Mesenchymal stem cell (in vitro differentiated cells and primary cell): ENCODE measurements around the gene EIF2D.
"Not testable (repeated sequence)": the region's sequence is repeated elsewhere in the genome, so short reads cannot be mapped to it uniquely, and the experiment has no call there.

Experiments
- DNase-seq: peaks from one replicate; pipeline ENCODE4 v3.0.0-alpha.2; 2013
- H2AFZ ChIP-seq: one replicate; pipeline ENCODE4 v1.6.1; 2013; ENCODE audit warnings: low read depth, mild to moderate bottlenecking, control low read depth, inconsistent platforms, low read length, moderate library complexity
- H2AK5ac ChIP-seq: 2 replicates; pipeline ENCODE4 v1.6.1; 2013; ENCODE audit warnings: low read length, moderate library complexity, mild to moderate bottlenecking, inconsistent platforms; ENCODE audit not compliant: severe bottlenecking
- H2BK120ac ChIP-seq: one replicate; pipeline ENCODE4 v1.6.1; 2013; ENCODE audit warnings: low read depth, mild to moderate bottlenecking, inconsistent platforms, low read length, moderate library complexity
- H2BK12ac ChIP-seq, 2 experiments: one replicate each; pipeline ENCODE4 v1.6.1; 2013; ENCODE audit warnings: inconsistent platforms in 2 of 2, low read length in 2 of 2, mild to moderate bottlenecking in 2 of 2, moderate library complexity in 2 of 2, control low read depth in 1 of 2
- H2BK15ac ChIP-seq: one replicate; pipeline ENCODE4 v1.6.1; 2013; ENCODE audit warnings: mild to moderate bottlenecking, low read depth, inconsistent platforms; ENCODE audit not compliant: poor library complexity, severe bottlenecking
- H2BK5ac ChIP-seq: 2 replicates; pipeline ENCODE4 v1.6.1; 2013; ENCODE audit warnings: low read depth, mild to moderate bottlenecking, low read length, control low read depth, inconsistent platforms; ENCODE audit not compliant: poor library complexity, severe bottlenecking
- H3K14ac ChIP-seq, 2 experiments: one replicate each; pipeline ENCODE4 v1.6.1; 2013; ENCODE audit warnings: inconsistent platforms in 2 of 2, low read length in 2 of 2, control low read depth in 1 of 2, mild to moderate bottlenecking in 1 of 2, moderate library complexity in 1 of 2
- H3K18ac ChIP-seq, 2 experiments: one replicate each; pipeline ENCODE4 v1.6.1; 2013; ENCODE audit warnings: inconsistent platforms in 2 of 2, low read length in 2 of 2, control low read depth in 1 of 2, low read depth in 1 of 2, mild to moderate bottlenecking in 1 of 2
- H3K23ac ChIP-seq, 2 experiments: one replicate each; pipeline ENCODE4 v1.6.1; 2013; ENCODE audit warnings: inconsistent platforms in 2 of 2, low read length in 2 of 2, mild to moderate bottlenecking in 2 of 2, moderate library complexity in 2 of 2, control low read depth in 1 of 2
- H3K27ac ChIP-seq: 2 replicates; pipeline ENCODE4 v1.5.1; 2013; ENCODE audit warnings: mild to moderate bottlenecking, moderate library complexity, low read length, control low read depth, inconsistent platforms; ENCODE audit not compliant: poor library complexity, severe bottlenecking
- H3K27me3 ChIP-seq, 2 experiments: 2 replicates each; pipeline versions ENCODE4 v1.6.1 to v1.7.0; 2013; ENCODE audit warnings: low read length in 2 of 2, mild to moderate bottlenecking in 2 of 2, moderate library complexity in 2 of 2, control low read depth in 1 of 2, inconsistent platforms in 1 of 2; ENCODE audit not compliant: control insufficient read depth in 1 of 2, insufficient read depth in 1 of 2
- H3K36me3 ChIP-seq, 2 experiments: 2 replicates each; pipeline versions ENCODE4 v1.6.1 to v1.7.0; 2013; ENCODE audit warnings: low read length in 2 of 2, control low read depth in 1 of 2, inconsistent platforms in 1 of 2, low read depth in 1 of 2, mild to moderate bottlenecking in 1 of 2; ENCODE audit not compliant: insufficient read depth in 2 of 2, control insufficient read depth in 1 of 2
- H3K4ac ChIP-seq, 2 experiments: one replicate each; pipeline ENCODE4 v1.6.1; 2013; ENCODE audit warnings: inconsistent platforms in 2 of 2, low read length in 2 of 2, mild to moderate bottlenecking in 2 of 2, moderate library complexity in 2 of 2, control low read depth in 1 of 2, low read depth in 1 of 2
- H3K4me1 ChIP-seq: 2 replicates; pipeline ENCODE4 v1.6.1; 2013; ENCODE audit warnings: low read depth, low read length, control low read depth; ENCODE audit not compliant: control insufficient read depth, insufficient read depth
- H3K4me2 ChIP-seq: 2 replicates; pipeline ENCODE4 v1.6.1; 2013; ENCODE audit warnings: low read length, mild to moderate bottlenecking, inconsistent platforms; ENCODE audit not compliant: poor library complexity, severe bottlenecking
- H3K4me3 ChIP-seq, 2 experiments: 2 replicates each; pipeline versions ENCODE4 v1.5.1 to v1.7.0; 2013; ENCODE audit warnings: low read length in 2 of 2, mild to moderate bottlenecking in 2 of 2, control low read depth in 1 of 2, low read depth in 1 of 2; ENCODE audit not compliant: insufficient read depth in 1 of 2
- H3K79me1 ChIP-seq: replicated peaks from 2 replicates; pipeline ENCODE4 v1.6.1; 2013; ENCODE audit warnings: mild to moderate bottlenecking, control low read depth, low read length, inconsistent platforms; ENCODE audit not compliant: poor library complexity, severe bottlenecking
- H3K9ac ChIP-seq: 2 replicates; pipeline ENCODE4 v1.7.0; 2013; ENCODE audit warnings: mild to moderate bottlenecking, low read length, moderate library complexity
- H3K9me3 ChIP-seq: 2 replicates; pipeline ENCODE4 v1.7.0; 2013; ENCODE audit warnings: mild to moderate bottlenecking, low read length; ENCODE audit not compliant: control insufficient read depth
- H4K8ac ChIP-seq: one replicate; pipeline ENCODE4 v1.6.1; 2013; ENCODE audit warnings: inconsistent platforms, mild to moderate bottlenecking, low read length, moderate library complexity
- H4K91ac ChIP-seq: one replicate; pipeline ENCODE4 v1.6.1; 2013; ENCODE audit warnings: mild to moderate bottlenecking, low read length, inconsistent platforms
- WGBS: methylation state at CpG from one replicate; pipeline ENCODE4 v1.1.7; 2013; ENCODE audit warnings: mixed read lengths; 5-methylcytosine and 5-hydroxymethylcytosine counted together

The EIF2D gene

GRCh38 chr1:206581114-206581497, 31.2 kb downstream of the EIF2D start:
- H3K18ac ChIP-seq, DNase-seq, H4K91ac ChIP-seq, H3K23ac ChIP-seq, H3K4me3 ChIP-seq, H2AK5ac ChIP-seq, H3K9me3 ChIP-seq, H2BK12ac ChIP-seq, H2BK120ac ChIP-seq, H3K4me1 ChIP-seq, H3K27ac ChIP-seq, H2BK15ac ChIP-seq, H3K14ac ChIP-seq, H2BK5ac ChIP-seq, H3K4me2 ChIP-seq, H3K79me1 ChIP-seq, H3K9ac ChIP-seq, H2AFZ ChIP-seq, H3K4ac ChIP-seq, H4K8ac ChIP-seq: not testable (repeated sequence)
- peaks cover 4 to 21% of the 10 kb centered on the region in 2 experiments for H3K36me3 ChIP-seq
- peaks cover 0 to 29% of the 10 kb centered on the region in 2 experiments for H3K27me3 ChIP-seq
- 94% methylated on average over 7 of the region's 7 CpGs for whole genome bisulfite sequencing

GRCh38 chr1:206580438-206581113, 31.7 kb downstream of the EIF2D start:
- H3K79me1 ChIP-seq = no peaks in the 10 kb centered on the region
- no peak overlapping the region for H3K27ac ChIP-seq
- no peak overlapping the region for H3K9ac ChIP-seq
- H2BK15ac ChIP-seq = no peak overlapping the region
- no peak overlapping the region for H4K91ac ChIP-seq
- 89% methylated on average over 8 of the region's 8 CpGs for WGBS
- peaks cover 0 to 29% of the 10 kb centered on the region in 2 experiments for H3K27me3 ChIP-seq
- no peak overlapping the region for H3K23ac ChIP-seq
- H3K14ac ChIP-seq = peak overlapping the region in 1 of 2 experiments; percentile 16
- no peak overlapping the region for H2BK5ac ChIP-seq
- H3K4me3 ChIP-seq = no peak overlapping the region
- H2BK120ac ChIP-seq = no peak overlapping the region
- H3K36me3 ChIP-seq = peaks cover 0 to 15% of the 10 kb centered on the region in 2 experiments
- no peak overlapping the region for H3K18ac ChIP-seq
- no peaks in the 10 kb centered on the region for H3K9me3 ChIP-seq
- no peak overlapping the region for H2AK5ac ChIP-seq
- DNase-seq = no peak
- no peak overlapping the region for H3K4ac ChIP-seq
- no peak overlapping the region for H3K4me2 ChIP-seq
- H4K8ac ChIP-seq = no peak overlapping the region
- no peak overlapping the region for H2AFZ ChIP-seq
- H3K4me1 ChIP-seq = no peaks in the 10 kb centered on the region
- no peak overlapping the region for H2BK12ac ChIP-seq

- no peak overlapping the region for H4K91ac ChIP-seq
- H3K27me3 ChIP-seq = peaks cover 0 to 29% of the 10 kb centered on the region in 2 experiments
- H2AK5ac ChIP-seq = no peak overlapping the region
- H2AFZ ChIP-seq = no peak overlapping the region
- H3K27ac ChIP-seq = no peak overlapping the region
- no peak overlapping the region for H3K4me3 ChIP-seq
- no peak for DNase-seq
- peaks cover 0 to 9% of the 10 kb centered on the region in 2 experiments for H3K36me3 ChIP-seq
- no peaks in the 10 kb centered on the region for H3K4me1 ChIP-seq
- H3K79me1 ChIP-seq = no peaks in the 10 kb centered on the region
- H3K4me2 ChIP-seq = no peak overlapping the region
- H3K23ac ChIP-seq = no peak overlapping the region
- H3K4ac ChIP-seq = no peak overlapping the region
- H2BK120ac ChIP-seq = no peak overlapping the region
- H2BK5ac ChIP-seq = no peak overlapping the region
- H3K9ac ChIP-seq = no peak overlapping the region
- no peak overlapping the region for H2BK15ac ChIP-seq
- H2BK12ac ChIP-seq = no peak overlapping the region
- H3K9me3 ChIP-seq = no peaks in the 10 kb centered on the region
- no peak overlapping the region for H4K8ac ChIP-seq
- no peak overlapping the region for H3K14ac ChIP-seq
- WGBS = 88% methylated on average over 9 of the region's 11 CpGs
- no peak overlapping the region for H3K18ac ChIP-seq
Measured at GRCh38 chr1:206579747-206580437, 32.4 kb downstream of the EIF2D start.

GRCh38 chr1:206578978-206579374, 33.3 kb downstream of the EIF2D start:
- no peaks in the 10 kb centered on the region for H3K36me3 ChIP-seq
- no peak overlapping the region for H2BK12ac ChIP-seq
- WGBS = 87% methylated on average over 4 of the region's 4 CpGs
- no peak overlapping the region for H3K14ac ChIP-seq
- no peak overlapping the region for H4K8ac ChIP-seq
- H3K4me2 ChIP-seq = no peak overlapping the region
- H4K91ac ChIP-seq = no peak overlapping the region
- H3K4ac ChIP-seq = no peak overlapping the region
- H2BK5ac ChIP-seq = no peak overlapping the region
- peak overlapping the region in 1 of 2 experiments; percentile 57 for H3K23ac ChIP-seq
- no peak overlapping the region for H2BK120ac ChIP-seq
- no peak overlapping the region for H3K9ac ChIP-seq
- no peaks in the 10 kb centered on the region for H3K9me3 ChIP-seq
- no peak overlapping the region for H3K4me3 ChIP-seq
- no peak overlapping the region for H3K27ac ChIP-seq
- no peak for DNase-seq
- H3K18ac ChIP-seq = no peak overlapping the region
- no peak overlapping the region for H2AK5ac ChIP-seq
- no peaks in the 10 kb centered on the region for H3K4me1 ChIP-seq
- H3K27me3 ChIP-seq = peaks cover 0 to 32% of the 10 kb centered on the region in 2 experiments
- no peaks in the 10 kb centered on the region for H3K79me1 ChIP-seq
- no peak overlapping the region for H2AFZ ChIP-seq
- H2BK15ac ChIP-seq = no peak overlapping the region
